Activated CD4-positive, alpha-beta T cell treated with anti-CD3 and anti-CD28 coated beads, Interleukin-2, amount 50 U/mL, for 4 hours (primary cell): Measurements from ENCODE around the gene ELOVL6.

Experiments
- DNase-seq, 2 experiments: peaks; one replicate each; pipeline ENCODE4 v3.0.0-alpha.2; 2020

The ELOVL6 gene

GRCh38 chr4:110020139-110020538 is 178.3 kb downstream of the ELOVL6 start:
- no peak for DNase-seq

- no peak for DNase-seq
These were observed 179.3 kb downstream of the ELOVL6 start for GRCh38 chr4:110019153-110019552.

GRCh38 chr4:110014233-110014632 is 184.2 kb downstream of the ELOVL6 start:
- no peak for DNase-seq

GRCh38 chr4:110012917-110013316 is 185.5 kb downstream of the ELOVL6 start:
- no peak for DNase-seq

- no peak for DNase-seq
These were observed 187.6 kb downstream of the ELOVL6 start for GRCh38 chr4:110010797-110011196.

- DNase-seq: no peak
These were observed 188.9 kb downstream of the ELOVL6 start for GRCh38 chr4:110009550-110009949.

- DNase-seq: no peak
These were observed 189.9 kb downstream of the ELOVL6 start for GRCh38 chr4:110008540-110008939.

- no peak for DNase-seq
These were observed 191.2 kb downstream of the ELOVL6 start for GRCh38 chr4:110007217-110007616.

- DNase-seq: no peak
These were observed 192.9 kb downstream of the ELOVL6 start for GRCh38 chr4:110005461-110006056.

- DNase-seq: no peak
These were observed 193.9 kb downstream of the ELOVL6 start for GRCh38 chr4:110004556-110004955.

- no peak for DNase-seq
These were observed 194.8 kb downstream of the ELOVL6 start for GRCh38 chr4:110003401-110004187.

- DNase-seq: no peak
These were observed 196.1 kb downstream of the ELOVL6 start for GRCh38 chr4:110002326-110002725.

GRCh38 chr4:109999585-109999912 is 198.9 kb downstream of the ELOVL6 start:
- no peak for DNase-seq

- no peak for DNase-seq
These were observed 199.4 kb downstream of the ELOVL6 start for GRCh38 chr4:109998867-109999584.

- DNase-seq: no peak
These were observed 201.9 kb downstream of the ELOVL6 start for GRCh38 chr4:109996526-109996925.
